GM23248 (cell line): ENCODE results near the gene NRP1.

ENCODE experiments used
- EZH2 ChIP-seq: fragments of 200-600 bp; sonication (generic); IDR thresholded peaks from 2 replicates; pipeline ENCODE4 v1.6.1; 2018; ENCODE audit warnings: antibody characterized with exemption, mild to moderate bottlenecking; ENCODE audit not compliant: insufficient read depth, poor library complexity, severe bottlenecking
- EZH2phosphoT487 ChIP-seq: fragments of 200-600 bp; sonication (generic); IDR thresholded peaks from 2 replicates; pipeline ENCODE4 v1.6.1; 2018; ENCODE audit warnings: antibody characterized with exemption, moderate library complexity, mild to moderate bottlenecking, low read depth; ENCODE audit not compliant: insufficient read depth

DNA sequence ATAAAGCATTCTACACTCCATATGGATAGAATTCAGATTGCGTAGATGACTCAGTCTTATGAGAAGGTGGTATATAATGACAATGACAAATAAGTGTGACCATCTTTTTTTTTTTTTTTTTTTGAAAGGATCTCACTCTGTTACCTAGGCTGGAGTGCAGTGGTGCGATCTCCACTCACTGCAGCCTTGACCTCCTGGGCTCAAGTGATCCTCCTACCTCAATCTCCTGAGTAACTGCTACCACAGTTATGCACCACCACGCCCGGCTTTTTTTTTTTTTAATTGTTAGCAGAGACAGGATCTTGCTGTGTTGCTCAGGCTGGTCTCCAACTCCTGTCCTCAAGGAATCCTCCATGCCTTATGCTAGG is 43.2 kb upstream of the NRP1 start:
- no peak for TF ChIP-seq EZH2
- TF ChIP-seq EZH2phosphoT487: 0 out of 2 replicates have a peak, but pooled peaks have one; percentile 24
